IPS-18c (cell line): ENCODE results near the gene PLA1A.

ENCODE experiments used
- H3K4me3 ChIP-seq: 2 replicates; pipeline ENCODE4 v1.7.0; 2013; ENCODE audit warnings: low read depth, mild to moderate bottlenecking, low read length, moderate library complexity; ENCODE audit not compliant: insufficient read depth
- H3K9me3 ChIP-seq: one replicate; pipeline ENCODE4 v1.6.1; 2013; ENCODE audit warnings: mild to moderate bottlenecking, low read length, moderate library complexity; ENCODE audit not compliant: control insufficient read depth, insufficient read depth

Gene PLA1A

DNA sequence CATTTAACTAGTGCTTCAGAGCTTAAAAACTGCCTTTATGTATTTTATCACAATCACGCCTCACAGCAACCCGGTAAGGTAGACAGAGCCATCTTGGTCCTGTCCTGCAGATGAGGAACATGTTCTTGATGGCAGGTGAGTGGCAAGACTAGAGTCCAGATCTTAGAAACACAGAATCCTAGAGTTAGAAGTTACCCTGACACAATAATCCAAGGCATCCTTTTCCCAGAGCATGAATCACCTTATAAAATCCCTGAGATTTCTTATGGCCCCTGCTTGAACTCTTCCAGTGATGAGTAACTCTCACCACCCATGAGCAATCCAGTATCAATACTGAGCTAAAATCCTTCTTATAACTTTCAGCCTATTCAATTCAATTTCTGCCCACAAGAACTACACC is 45.8 kb downstream of the PLA1A start:
- H3K9me3 ChIP-seq = no peaks in the 10 kb centered on the region
- no peak overlapping the region for H3K4me3 ChIP-seq

DNA sequence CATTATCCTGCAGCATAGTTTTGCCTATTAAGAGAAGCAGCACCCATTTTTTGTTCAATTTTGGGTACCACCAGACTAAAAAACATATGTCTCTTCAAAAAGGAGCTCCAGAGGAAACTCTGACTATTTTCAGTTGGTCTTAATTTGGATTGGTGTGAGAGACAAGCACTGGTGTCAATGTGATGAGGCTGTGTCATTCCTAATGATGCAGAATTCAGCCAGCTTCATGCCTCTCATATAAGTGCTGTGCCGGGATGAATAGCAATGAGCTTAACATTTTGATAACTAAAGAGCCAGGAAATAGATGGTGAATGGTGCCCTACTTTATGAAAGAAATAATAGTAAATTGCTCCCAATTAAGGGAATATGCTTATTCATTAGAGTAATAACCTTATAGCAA is 46.8 kb downstream of the PLA1A start:
- H3K9me3 ChIP-seq = no peaks in the 10 kb centered on the region
- no peak overlapping the region for H3K4me3 ChIP-seq

DNA sequence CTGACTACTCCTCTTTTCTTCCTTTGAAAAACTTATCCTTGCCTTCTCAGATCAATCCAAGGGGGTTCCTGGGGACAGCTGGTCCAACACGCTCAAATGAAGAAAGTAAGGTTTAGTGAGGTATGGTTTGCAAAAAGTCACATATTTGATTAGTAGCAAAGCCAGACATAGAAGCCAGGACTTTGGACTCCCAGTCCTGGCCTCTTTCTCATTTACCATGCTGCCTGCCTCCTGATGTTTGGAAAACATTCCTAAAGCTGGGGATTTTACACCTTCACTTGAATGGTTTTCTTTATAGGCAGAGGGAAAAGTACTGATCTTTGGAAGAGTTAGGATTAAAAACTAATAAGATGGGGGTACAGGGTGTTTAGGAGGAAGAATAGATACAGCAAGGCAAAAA is 48.1 kb downstream of the PLA1A start:
- H3K9me3 ChIP-seq = no peaks in the 10 kb centered on the region
- no peak overlapping the region for H3K4me3 ChIP-seq

DNA sequence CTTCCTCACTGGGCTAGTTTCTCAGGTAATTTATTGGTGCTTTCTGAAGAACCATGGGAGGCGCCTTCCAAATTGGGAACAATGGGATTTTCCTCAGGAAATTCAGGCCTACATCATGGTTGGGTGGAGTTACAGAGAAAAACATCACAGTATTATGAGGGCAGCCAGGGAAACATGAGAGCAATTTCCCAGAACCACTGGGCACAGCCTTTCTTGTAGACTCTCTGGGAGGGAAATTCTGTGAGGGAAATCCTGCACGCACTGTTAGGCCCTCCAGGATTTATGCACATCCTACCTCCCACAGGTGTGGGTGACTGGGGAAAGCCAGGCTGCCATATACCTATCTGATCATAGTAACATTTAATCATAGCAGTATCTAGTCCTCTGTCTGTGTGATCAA is 49.5 kb downstream of the PLA1A start:
- Histone ChIP-seq H3K9me3 (no peaks in the 10 kb centered on the region), H3K4me3 (no peak overlapping the region)

DNA sequence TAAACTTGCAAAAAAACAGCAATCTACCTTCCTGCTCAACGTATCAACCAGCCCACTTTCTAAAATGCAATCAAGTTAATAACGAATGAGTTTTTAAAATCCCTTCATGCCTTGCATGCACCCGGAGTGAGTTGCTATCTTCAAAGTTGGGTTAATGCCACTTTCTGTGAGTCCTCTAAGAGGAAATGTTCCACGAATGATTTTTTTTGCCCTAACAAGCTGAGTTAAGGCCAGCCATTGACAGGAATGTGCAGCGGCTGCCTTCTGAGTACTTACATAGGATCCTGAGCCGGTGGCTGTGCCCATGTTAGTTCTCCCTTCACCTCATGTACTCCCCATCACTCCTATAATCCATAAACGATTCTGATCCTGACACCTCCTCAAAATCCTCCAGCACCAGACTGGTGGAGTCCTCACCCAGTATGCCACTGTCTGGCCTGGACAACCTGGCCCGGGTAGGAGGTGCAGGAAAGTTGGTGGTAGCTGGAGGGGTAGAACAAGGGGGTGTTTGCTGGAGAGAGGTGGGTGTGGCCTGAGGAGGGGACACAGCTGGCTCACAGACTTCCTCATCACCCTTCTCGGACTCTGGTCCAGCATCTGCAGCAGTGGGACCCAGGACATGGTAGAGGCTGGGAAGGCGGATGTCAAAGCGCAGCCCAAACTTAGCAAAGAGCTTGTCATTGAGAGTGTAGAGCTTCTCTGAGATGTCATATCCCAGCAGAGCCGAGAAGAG is 50.3 kb downstream of the PLA1A start:
- Histone ChIP-seq H3K4me3 (no peak overlapping the region), H3K9me3 (no peaks in the 10 kb centered on the region)

DNA sequence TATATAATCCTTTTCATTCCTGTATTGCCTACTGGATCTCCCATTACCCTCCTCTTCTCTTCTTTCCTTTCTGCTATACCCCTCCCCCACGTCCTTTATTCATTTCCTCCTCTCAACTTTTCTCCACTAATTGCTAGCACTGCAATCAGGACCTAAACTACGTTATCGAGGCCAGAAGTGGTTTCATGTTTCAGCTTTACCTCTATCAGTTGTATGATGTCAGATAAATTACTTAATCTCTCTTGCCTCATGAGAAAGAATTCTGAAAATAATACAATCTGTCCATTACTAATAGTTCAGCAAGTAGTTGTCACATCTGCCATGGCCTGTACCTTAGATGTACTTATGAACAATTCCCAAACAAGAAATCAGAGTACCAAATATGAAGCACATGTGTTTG is 52.1 kb downstream of the PLA1A start:
- Histone ChIP-seq H3K4me3 (no peak overlapping the region), H3K9me3 (no peaks in the 10 kb centered on the region)

DNA sequence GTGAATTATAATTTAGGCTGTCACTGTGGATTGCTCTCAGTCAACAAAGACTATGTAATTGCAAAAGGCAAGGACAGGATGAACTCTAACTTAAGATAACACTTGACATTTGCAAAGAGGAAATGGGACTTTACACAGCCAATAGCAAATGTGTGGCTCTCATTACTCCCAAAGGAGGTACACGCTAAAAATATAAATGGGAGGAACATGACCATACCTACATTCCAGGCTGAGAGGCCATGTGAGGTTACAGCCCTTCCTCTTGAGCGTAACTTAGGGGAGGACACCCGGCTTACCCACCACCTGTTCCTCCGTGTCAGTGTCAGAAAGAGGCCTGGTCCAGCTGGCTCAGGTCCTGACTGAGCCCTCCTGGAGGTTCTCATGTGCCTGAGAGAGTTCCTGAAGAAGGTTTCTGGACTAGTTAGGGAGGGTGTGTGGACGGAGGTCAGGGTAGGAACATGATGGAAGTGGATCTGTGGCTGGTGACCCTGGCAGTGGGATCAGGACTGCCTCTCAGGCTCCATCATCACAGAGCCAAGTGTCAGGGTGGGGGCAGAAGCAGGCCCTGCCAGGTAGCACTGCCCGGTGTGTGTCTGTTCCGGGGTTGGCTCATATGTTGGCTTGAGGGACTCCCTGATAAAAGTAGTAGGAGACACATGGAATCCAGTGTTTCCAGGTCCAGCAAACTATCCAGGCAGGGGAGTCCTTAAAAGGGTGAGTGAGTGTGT is 54.8 kb downstream of the PLA1A start:
- Histone ChIP-seq H3K4me3 (no peak overlapping the region), H3K9me3 (no peaks in the 10 kb centered on the region)

DNA sequence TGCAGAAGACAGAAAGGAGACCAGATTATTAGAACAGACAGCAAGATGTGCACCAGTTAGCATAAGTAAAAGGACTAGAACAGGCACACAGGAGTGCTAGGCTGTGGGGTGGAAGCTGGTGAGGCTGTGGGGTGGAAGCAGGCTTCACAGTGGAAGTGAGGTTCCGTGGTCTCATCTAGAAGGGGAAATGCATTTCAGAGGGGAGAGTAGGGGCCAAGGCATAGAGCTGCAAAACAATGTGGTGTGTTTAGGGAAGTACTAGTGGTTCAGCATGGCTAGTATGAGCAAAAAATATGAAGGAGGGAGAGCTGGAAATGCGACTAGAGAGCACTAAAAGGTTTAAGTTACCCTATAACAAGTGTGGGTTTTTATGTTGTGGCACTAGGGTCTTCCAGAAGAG is 56.2 kb downstream of the PLA1A start:
- H3K4me3 ChIP-seq = no peak overlapping the region
- H3K9me3 ChIP-seq = no peaks in the 10 kb centered on the region

DNA sequence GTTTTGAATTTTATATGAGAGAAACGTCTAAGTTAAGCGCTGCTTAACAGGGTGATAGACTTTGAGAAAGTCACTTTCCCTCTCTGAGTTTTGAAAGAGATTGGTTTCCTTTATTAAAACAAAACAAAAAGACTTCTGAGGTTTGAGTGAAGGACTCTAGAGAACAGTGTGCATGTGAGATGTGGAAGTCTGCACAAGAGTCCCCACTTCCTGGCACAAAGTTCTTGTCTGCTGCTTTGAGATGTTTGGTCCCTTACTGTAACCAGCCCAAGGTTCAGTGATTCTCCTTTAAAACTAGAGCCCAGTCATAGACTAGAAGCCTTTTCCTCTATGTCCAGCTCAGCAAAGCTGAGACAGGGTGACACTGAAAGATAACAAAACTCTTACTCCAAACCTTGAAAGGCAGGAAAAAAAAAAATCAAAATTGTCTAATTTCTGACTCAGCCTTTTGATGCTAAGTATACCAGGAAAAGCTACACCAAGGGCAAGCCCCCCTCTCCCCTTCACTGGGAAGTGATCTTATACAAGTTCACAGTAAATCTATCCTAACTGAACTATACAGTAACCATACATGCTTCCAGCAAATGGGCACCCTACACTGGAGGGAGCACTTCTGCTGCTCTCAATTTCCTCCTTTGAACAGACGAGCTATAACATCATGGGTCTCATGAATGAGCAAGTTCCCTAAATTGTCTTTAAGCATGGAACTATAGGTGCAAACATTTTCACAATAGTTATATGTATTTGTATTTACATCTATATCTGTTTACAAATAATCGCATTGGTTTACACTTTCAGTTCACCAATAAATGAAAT is 60.4 kb downstream of the PLA1A start:
- no peak overlapping the region for H3K4me3 ChIP-seq

DNA sequence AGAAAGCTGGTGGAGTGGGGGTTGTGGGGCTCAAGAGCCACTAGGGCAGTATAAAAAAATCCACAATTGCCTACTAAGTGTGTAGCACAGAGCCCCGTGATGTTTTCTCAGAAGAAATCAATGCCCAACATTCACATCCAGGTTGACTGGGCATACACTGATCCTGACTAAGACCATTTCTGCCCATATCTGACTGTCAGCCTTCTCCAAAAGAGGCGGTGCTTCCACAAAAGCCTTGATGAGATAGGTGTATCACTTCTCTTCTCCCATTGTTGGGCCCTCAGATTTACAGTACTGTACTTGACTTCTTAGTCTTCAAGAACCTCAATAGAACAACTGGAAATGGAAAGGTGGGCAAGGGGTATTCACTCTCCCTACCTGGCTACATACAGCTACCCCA is 61.3 kb downstream of the PLA1A start:
- H3K9me3 ChIP-seq = no peaks in the 10 kb centered on the region
- no peak overlapping the region for H3K4me3 ChIP-seq

More for the DNA sequence above, 60.4 kb downstream of the PLA1A start:
- H3K9me3 ChIP-seq = no peaks in the 10 kb centered on the region

DNA sequence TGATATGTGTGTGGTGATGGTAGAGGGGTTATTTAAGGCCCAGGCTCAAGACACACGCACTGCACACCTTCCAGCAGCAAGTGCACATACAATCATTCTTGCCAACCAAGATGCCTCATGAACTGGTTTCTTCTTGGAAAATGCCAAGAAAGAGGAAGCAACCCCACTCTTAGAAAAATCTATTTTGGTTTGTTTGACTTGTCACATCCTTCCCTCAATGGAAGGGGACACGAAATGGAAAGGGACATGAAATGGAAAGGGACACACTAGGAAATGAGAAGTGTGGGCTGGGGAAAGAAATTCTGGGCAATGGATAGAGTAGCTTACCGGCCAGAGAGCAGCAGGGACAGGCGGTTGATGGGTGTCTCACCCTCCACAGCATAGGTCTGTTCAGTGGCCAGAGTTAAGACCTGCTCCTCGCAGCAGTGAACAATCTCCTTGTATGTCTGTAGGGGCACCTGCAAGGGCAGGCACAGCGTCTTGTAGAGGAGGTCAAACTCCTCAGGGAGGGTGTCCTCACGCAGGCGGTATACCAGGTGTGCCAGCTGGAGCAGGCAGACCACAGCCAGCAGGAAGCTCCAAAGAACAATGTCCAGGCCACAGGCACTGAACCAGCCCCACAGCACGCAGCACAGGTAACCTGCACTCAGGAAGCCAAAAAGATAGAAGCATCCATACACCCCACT is 62.1 kb downstream of the PLA1A start:
- Histone ChIP-seq H3K9me3 (no peaks in the 10 kb centered on the region), H3K4me3 (no peak overlapping the region)

DNA sequence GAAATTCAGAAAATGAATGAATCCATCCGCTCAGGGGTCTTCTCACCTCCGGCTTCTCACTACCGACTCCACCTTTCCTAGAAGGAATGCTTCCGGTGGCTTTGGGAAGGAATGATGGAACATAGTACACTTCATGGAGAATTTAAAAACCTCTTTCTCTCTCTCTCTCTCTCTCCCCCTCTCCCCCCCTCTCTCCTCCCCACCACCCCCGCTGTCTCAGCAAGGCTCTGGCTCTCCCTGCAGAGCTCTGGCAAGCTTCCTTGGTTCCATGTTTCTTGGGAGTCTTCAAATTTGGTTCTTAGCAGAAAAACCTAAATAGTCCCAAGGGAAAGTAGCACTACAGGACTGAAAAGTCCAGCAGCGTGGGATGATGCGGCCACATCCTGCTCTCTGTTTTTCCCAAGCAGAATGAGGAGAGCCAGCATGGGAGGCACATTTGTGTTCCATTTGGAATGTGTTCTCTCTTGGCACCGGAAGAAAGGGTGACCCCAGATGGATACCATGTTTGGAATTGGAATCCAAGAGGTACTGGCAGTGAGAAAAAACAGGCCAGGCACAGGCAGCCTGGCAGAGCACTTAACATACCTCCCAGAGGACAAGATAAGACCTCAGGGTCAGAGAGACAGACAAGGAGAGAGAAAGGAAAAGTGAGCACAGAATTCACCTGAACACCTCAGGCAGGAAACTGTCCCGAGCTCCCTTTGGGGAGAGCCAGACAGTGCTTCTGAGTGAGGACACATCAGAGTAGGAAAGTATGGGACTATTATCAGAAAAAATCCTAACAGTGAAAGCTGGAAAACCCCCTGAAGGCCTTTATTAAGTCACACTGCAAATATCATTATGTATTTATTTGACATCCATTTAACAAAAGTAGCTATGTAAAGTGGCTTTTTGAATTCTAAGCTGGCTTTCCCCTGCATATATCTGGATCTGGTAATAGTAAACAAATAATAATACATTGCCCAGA is 63.1 kb downstream of the PLA1A start, which contains the start of gene POPDC2:
POPDC2 (minus strand) TSS at position 116 of the 967 bp plus-strand sequence. CDS start 166 bp downstream, outside the sequence.
- no peaks in the 10 kb centered on the region for H3K9me3 ChIP-seq
- no peak within 1 kb of the TSS for H3K4me3 ChIP-seq

DNA sequence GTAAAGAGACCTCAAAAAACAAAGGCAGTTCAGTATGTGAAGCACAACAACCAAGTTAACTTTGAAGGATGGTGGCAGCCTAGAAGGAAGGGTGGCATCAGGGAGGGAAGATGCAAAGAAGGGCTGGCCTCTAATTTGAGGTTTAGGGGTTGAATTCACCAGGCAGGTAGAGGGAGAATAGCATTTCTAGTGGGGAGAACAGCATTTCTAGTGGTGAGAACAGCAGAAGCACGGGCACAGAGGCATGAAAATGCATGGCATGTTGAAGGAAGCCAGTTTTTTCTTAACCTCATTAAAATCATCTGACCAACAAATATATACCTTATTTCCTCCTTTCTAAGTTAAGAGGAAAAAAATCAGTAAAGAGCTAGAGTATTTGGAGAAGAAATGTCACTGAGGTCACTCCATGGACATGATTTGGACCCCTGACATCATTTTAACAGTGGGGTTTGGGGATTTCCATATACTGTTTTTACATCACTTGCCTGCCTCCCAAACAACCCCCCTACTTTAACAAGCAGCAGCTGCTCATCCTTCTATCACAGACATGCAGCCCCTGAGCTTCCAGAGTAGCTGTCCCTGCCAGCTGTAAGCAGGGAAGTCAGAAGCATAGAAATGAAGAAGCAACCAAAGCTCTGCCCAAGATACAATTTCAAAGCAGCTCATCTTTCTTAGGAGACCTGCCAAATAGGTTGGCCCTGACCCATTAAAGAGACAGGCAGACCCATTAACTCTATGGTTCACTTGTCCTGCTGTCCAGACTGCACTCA is 65.1 kb downstream of the PLA1A start:
- Histone ChIP-seq H3K4me3 (no peak overlapping the region), H3K9me3 (no peaks in the 10 kb centered on the region)

DNA sequence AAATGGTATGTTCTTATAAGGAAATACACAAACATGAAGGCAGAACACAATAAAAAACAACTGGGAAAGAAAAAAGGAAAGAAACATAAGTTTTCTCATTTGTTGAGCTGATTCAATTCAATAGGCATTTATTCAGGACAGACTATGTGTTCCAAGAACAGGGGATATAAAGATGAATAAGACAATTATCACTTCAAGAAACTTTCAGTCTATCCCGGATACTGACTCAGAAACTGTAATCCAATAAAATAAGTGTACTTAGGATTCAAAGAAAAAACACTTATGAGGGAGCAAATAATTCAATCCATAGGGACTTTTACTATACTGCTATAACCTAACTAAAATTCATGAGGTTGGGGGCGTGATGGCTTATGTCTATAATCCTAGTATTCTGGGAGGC is 66.2 kb downstream of the PLA1A start:
- no peak overlapping the region for H3K4me3 ChIP-seq
- no peaks in the 10 kb centered on the region for H3K9me3 ChIP-seq

DNA sequence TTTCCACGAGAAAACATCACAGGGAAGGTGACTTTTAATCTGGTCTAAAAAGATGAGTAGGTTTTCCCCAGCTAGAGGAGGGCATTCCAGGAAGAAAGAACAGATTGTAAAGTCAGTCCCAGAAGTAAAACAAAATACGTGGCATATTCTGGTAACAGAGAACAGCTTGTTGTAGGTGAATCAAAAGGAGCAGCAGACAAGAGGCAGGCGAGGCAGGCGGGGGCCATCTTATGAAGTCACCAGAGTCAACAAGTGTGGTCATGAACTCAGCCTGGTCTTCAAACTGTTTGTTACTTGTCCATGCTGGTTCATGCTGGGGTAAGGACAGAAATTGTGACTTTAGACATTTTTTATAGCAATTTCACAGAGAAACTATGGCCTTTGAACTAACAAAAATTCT is 66.7 kb downstream of the PLA1A start:
- Histone ChIP-seq H3K4me3 (no peak overlapping the region), H3K9me3 (no peaks in the 10 kb centered on the region)
